AG09309 (cell line): Measurements from ENCODE around the gene ADAMTS6.

ENCODE experiments used
- DNase-seq: peaks from one replicate; pipeline ENCODE4 v3.0.0-alpha.2; 2010; ENCODE audit warnings: low read depth
- H3K4me3 ChIP-seq: 2 replicates; pipeline ENCODE4 v1.5.1; 2011; ENCODE audit warnings: mild to moderate bottlenecking, low read depth, low read length, moderate library complexity; ENCODE audit not compliant: control insufficient read depth
- CTCF ChIP-seq: IDR thresholded peaks from 2 replicates; pipeline ENCODE4 v1.5.1; 2011; ENCODE audit warnings: mild to moderate bottlenecking, low read depth, low read length, inconsistent platforms; ENCODE audit not compliant: insufficient read depth, control insufficient read depth; ENCODE audit errors: missing control alignments

The ADAMTS6 gene

GRCh38 chr5:65229841-65230240, 251.9 kb downstream of the ADAMTS6 start:
- TF ChIP-seq CTCF: no peak
- H3K4me3 ChIP-seq: no peak overlapping the region
- no peak for DNase-seq

GRCh38 chr5:65213921-65214525, 267.7 kb downstream of the ADAMTS6 start:
- DNase-seq: no peak
- peak; percentile 47 for TF ChIP-seq CTCF
- H3K4me3 ChIP-seq: no peak overlapping the region

- TF ChIP-seq CTCF: no peak
- H3K4me3 ChIP-seq: no peak overlapping the region
- DNase-seq: peak; percentile 88
Measured at GRCh38 chr5:65209341-65209740, 272.4 kb downstream of the ADAMTS6 start.

- H3K4me3 ChIP-seq: no peak overlapping the region
- TF ChIP-seq CTCF: no peak
- no peak for DNase-seq
Measured at GRCh38 chr5:65204966-65205365, 276.8 kb downstream of the ADAMTS6 start.

GRCh38 chr5:65203746-65204145, 278.0 kb downstream of the ADAMTS6 start:
- peak; percentile 82 for DNase-seq
- no peak overlapping the region for H3K4me3 ChIP-seq
- no peak for TF ChIP-seq CTCF

GRCh38 chr5:65199993-65200675, 281.6 kb downstream of the ADAMTS6 start:
- TF ChIP-seq CTCF: no peak
- peak; percentile 39 for DNase-seq
- no peak overlapping the region for H3K4me3 ChIP-seq
